Measurements from ENCODE around the gene CLASP2. TPM values are rescaled to one million over a fixed set of nuclear protein-coding genes. Genes with fewer than 3 reads are reported as not detected.
A peak's percentile ranks its signal among the peaks of the same experiment; 100 is the strongest.

Gene CLASP2
- total and polyA plus RNA-seq, 7 experiments from 2014 or later, result 7.4 to 83.8 (median 70.5) TPM

DNA sequence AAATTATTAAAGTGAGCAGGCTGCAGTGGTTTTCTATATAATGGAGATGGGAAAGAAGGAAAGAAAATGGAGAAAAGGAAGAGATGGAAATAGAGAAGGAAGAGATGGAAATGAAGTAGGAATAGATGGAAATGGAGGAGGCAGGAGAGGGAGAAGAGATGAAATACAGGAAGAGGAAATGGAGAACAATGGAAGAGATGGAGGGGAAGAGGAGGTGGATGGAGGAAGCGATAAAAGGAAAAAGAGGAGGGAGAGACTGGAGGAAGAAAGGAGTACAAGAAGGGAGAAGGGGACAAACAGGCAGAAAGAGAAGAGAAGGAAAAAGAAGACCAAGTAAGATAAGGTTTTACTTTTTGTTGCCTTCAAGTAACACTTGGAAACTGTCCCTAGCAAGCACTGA is 67.6 kb downstream of the CLASP2 start:
- no peaks in the 10 kb centered on the region for H3K36me3 ChIP-seq (ENCODE audit: control insufficient read depth in 2 of 3, insufficient read depth in 3 of 3, low read length in 3 of 3)
- Mint-ChIP-seq H3K27ac (peak overlapping the region in 1 of 9 donors; percentile 9), H3K4me1 (peaks cover 4 to 55% (median 30%) of the 10 kb centered on the region in 7 donors), H3K27me3 (no peaks in the 10 kb centered on the region), H3K4me3 (peak overlapping the region in 1 of 10 donors; percentile 34), H3K36me3 (peaks cover 0 to 8% (median 0%) of the 10 kb centered on the region in 5 donors), H3K9me3 (no peaks in the 10 kb centered on the region)
- ChIA-PET CTCF (no interaction called here), POLR2A (no interaction called here)
- H3K9me3 ChIP-seq (ENCODE audit: control insufficient read depth in 2 of 3, low read length in 3 of 3), result no peaks in the 10 kb centered on the region
- DNase-seq, result no peak
- no peaks in the 10 kb centered on the region for H3K27me3 ChIP-seq (ENCODE audit: control insufficient read depth in 2 of 2, insufficient read depth in 2 of 2, low read length in 2 of 2)
- H3K27ac ChIP-seq (ENCODE audit: low read depth, low read length), result no peak overlapping the region
- no peak overlapping the region for H3K4me3 ChIP-seq (ENCODE audit: low read length)
- ATAC-seq, result no peak
- intact Hi-C loops (cut with micrococcal nuclease), result no loop called here
- H3K4me1 ChIP-seq (ENCODE audit: control insufficient read depth in 2 of 2, insufficient read depth in 2 of 2, low read length in 2 of 2), result peaks cover 0 to 3% of the 10 kb centered on the region in 2 donors

DNA sequence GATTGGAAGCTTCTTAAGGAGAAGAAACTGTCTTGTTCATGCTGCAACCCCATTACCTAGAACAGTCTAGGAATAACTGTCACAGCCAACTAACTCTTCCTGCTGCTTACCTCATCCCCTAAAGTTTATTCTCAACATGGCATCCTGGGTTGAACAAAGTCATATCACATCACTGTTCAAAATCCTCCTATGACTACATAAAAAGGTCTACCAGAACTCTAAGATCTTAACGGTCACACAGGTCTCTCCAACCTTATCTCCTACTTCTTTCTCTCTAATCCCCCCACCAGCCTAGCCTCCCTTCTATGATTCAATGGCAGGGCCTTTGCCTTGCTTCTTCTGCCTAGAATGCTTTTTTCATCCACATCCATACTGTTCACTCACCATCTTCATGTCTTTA is 69.3 kb downstream of the CLASP2 start:
- intact Hi-C loops (cut with micrococcal nuclease), result no loop called here
- CTCF ChIA-PET, result interaction anchor here (1.5 kb wide), 1 partner anchor 12 kb away, joined by 4 read pairs; no protein-coding TSS in a partner anchor
- no peaks in the 10 kb centered on the region for H3K9me3 Mint-ChIP-seq

DNA sequence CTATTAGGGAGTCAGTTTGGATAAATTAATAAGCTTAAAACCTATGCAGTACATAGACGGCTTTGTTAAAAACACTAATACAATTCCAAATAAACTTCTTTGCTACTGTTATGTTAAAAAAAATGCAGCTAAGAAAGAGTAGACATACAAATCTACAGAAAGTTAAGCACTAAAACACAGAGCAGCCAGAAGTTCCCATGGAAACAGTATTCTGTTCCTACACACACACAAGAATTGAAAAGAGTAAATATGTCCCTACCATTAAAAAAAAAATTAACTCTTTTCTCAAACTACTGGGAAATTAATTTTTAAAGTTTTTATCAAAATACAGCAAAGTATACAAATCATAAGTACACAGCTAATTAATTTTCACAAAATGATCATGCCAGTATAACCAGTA is 71.6 kb downstream of the CLASP2 start:
- POLR2A ChIA-PET, result no interaction called here
- CTCF ChIA-PET, result interaction anchor here (1.1 kb wide), 1 partner anchor 10 kb away, joined by 4 read pairs; no protein-coding TSS in a partner anchor
- no peaks in the 10 kb centered on the region for H3K27me3 Mint-ChIP-seq

More for the DNA sequence above, 69.3 kb downstream of the CLASP2 start:
- H3K27me3 ChIP-seq (ENCODE audit: control insufficient read depth in 2 of 2, insufficient read depth in 2 of 2, low read length in 2 of 2), result no peaks in the 10 kb centered on the region
- no peak overlapping the region for H3K4me3 ChIP-seq (ENCODE audit: low read length)
- H3K4me1 Mint-ChIP-seq, result peaks cover 9 to 50% (median 26%) of the 10 kb centered on the region in 7 donors
- peak overlapping the region in 1 of 9 donors; percentile 12 for H3K27ac Mint-ChIP-seq
- peaks cover 0 to 11% (median 3%) of the 10 kb centered on the region in 5 donors for H3K36me3 Mint-ChIP-seq
- H3K9me3 ChIP-seq (ENCODE audit: control insufficient read depth in 2 of 3, low read length in 3 of 3), result no peaks in the 10 kb centered on the region
- no peaks in the 10 kb centered on the region for H3K27me3 Mint-ChIP-seq
- H3K27ac ChIP-seq (ENCODE audit: low read depth, low read length), result no peak overlapping the region
- DNase-seq, result no peak
- POLR2A ChIA-PET, result no interaction called here
- H3K4me1 ChIP-seq (ENCODE audit: control insufficient read depth in 2 of 2, insufficient read depth in 2 of 2, low read length in 2 of 2), result peaks cover 0 to 7% of the 10 kb centered on the region in 2 donors
- no peak overlapping the region for H3K4me3 Mint-ChIP-seq
- H3K36me3 ChIP-seq (ENCODE audit: control insufficient read depth in 2 of 3, insufficient read depth in 3 of 3, low read length in 3 of 3), result no peaks in the 10 kb centered on the region
- no peak for ATAC-seq

DNA sequence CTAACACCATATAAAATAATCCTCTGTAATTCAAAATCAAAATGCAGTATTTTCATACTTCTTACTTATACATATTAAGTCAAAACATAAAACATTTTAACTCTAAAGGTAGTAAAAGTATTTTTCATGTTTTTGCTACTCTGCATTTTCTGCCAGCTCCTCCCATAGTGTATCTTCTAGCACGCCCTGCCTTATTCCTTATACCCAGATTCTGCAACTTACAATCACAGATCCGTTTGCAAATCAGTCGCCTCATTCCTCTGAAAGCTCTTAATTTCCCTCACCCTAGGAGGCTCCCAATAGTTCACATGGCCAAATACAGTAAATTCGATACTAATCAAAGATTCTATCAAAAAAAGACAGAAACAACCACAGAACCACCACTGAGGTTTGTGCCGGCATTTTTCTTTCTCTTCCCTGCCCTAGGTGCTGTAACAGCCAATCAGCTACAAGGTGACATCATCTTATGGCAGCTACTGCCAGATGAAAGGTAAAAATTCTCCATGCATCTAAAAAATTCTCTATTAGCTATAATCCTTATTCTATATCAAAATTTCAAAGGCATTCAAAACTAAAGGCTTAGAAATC is 72.9 kb downstream of the CLASP2 start:
- no peaks in the 10 kb centered on the region for H3K9me3 ChIP-seq (ENCODE audit: control insufficient read depth in 2 of 3, low read length in 3 of 3)
- intact Hi-C loops (cut with micrococcal nuclease), result loop anchor here in 1 of 2 donors (2.0 kb wide), 1 partner anchor 74 kb away; the partner anchor contains the start of gene CLASP2
- DNase-seq, result peak in 7 of 9 donors; percentile 26 to 59 (median 41)
- no peaks in the 10 kb centered on the region for H3K27me3 ChIP-seq (ENCODE audit: control insufficient read depth in 2 of 2, insufficient read depth in 2 of 2, low read length in 2 of 2)
- H3K27ac ChIP-seq (ENCODE audit: low read depth, low read length), result peak overlapping the region; percentile 29
- ATAC-seq, result peak; percentile 93
- H3K36me3 ChIP-seq (ENCODE audit: control insufficient read depth in 2 of 3, insufficient read depth in 3 of 3, low read length in 3 of 3), result no peaks in the 10 kb centered on the region
- H3K27ac Mint-ChIP-seq, result peak overlapping the region in 7 of 9 donors; percentile 6 to 75 (median 35)
- H3K27me3 Mint-ChIP-seq, result no peaks in the 10 kb centered on the region
- CTCF ChIA-PET, result interaction anchor here (0.6 to 1.2 kb wide), 3 partner anchors 8 to 336 kb away, joined by 3 read pairs; no protein-coding TSS in a partner anchor
- peaks cover 0 to 11% (median 3%) of the 10 kb centered on the region in 5 donors for H3K36me3 Mint-ChIP-seq
- POLR2A ChIA-PET, result interaction anchor here (0.6 to 0.9 kb wide), 2 partner anchors 13 to 14 kb away, joined by 3 read pairs; no protein-coding TSS in a partner anchor
- peaks cover 0 to 7% of the 10 kb centered on the region in 2 donors for H3K4me1 ChIP-seq (ENCODE audit: control insufficient read depth in 2 of 2, insufficient read depth in 2 of 2, low read length in 2 of 2)
- H3K4me3 Mint-ChIP-seq, result peak overlapping the region; percentile 55 to 90 (median 81)
- H3K4me3 ChIP-seq (ENCODE audit: low read length), result peak overlapping the region; percentile 38
- H3K4me1 Mint-ChIP-seq, result peaks cover 11 to 26% (median 11%) of the 10 kb centered on the region in 7 donors
- H3K9me3 Mint-ChIP-seq, result no peaks in the 10 kb centered on the region

More for the DNA sequence above, 71.6 kb downstream of the CLASP2 start:
- Histone ChIP-seq H3K36me3 (ENCODE audit: control insufficient read depth in 2 of 3, insufficient read depth in 3 of 3, low read length in 3 of 3) (no peaks in the 10 kb centered on the region), H3K4me1 (ENCODE audit: control insufficient read depth in 2 of 2, insufficient read depth in 2 of 2, low read length in 2 of 2) (peaks cover 0 to 7% of the 10 kb centered on the region in 2 donors), H3K27ac (ENCODE audit: low read depth, low read length) (no peak overlapping the region), H3K27me3 (ENCODE audit: control insufficient read depth in 2 of 2, insufficient read depth in 2 of 2, low read length in 2 of 2) (no peaks in the 10 kb centered on the region), H3K9me3 (ENCODE audit: control insufficient read depth in 2 of 3, low read length in 3 of 3) (no peaks in the 10 kb centered on the region), H3K4me3 (ENCODE audit: low read length) (no peak overlapping the region)
- Mint-ChIP-seq H3K4me3 (no peak overlapping the region), H3K9me3 (no peaks in the 10 kb centered on the region), H3K27ac (no peak overlapping the region), H3K4me1 (peaks cover 11 to 32% (median 17%) of the 10 kb centered on the region in 7 donors), H3K36me3 (peaks cover 0 to 15% (median 3%) of the 10 kb centered on the region in 5 donors)
- no peak for DNase-seq
- ATAC-seq, result no peak
- intact Hi-C loops (cut with micrococcal nuclease), result no loop called here

DNA sequence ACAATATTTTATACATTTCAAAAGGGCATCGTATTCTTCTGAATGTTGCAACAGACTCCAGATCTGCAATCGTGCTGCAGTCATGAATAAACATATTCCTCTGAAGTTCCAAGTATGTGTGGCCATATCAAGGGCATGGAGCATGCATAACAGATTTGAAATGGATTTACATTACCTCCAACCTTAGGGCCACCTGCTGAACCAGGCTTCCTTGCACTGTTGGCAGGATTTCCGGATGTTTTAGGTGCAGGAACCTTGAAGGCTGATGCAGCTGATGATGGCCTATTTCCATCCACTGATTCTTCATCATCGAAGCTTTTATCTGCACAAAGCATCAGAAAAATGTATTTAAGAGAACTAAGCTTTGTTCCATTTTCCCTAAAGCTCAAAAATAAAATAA is 73.5 kb downstream of the CLASP2 start:
- no peak overlapping the region for H3K4me3 Mint-ChIP-seq
- ATAC-seq (no peak), DNase-seq (no peak)
- H3K27me3 Mint-ChIP-seq, result no peaks in the 10 kb centered on the region
- POLR2A ChIA-PET, result interaction anchor here (0.6 to 0.9 kb wide), 2 partner anchors 13 to 15 kb away, joined by 3 read pairs; no protein-coding TSS in a partner anchor
- peaks cover 0 to 11% (median 3%) of the 10 kb centered on the region in 5 donors for H3K36me3 Mint-ChIP-seq
- Histone ChIP-seq H3K9me3 (ENCODE audit: control insufficient read depth in 2 of 3, low read length in 3 of 3) (no peaks in the 10 kb centered on the region), H3K27me3 (ENCODE audit: control insufficient read depth in 2 of 2, insufficient read depth in 2 of 2, low read length in 2 of 2) (no peaks in the 10 kb centered on the region), H3K4me3 (ENCODE audit: low read length) (no peak overlapping the region), H3K27ac (ENCODE audit: low read depth, low read length) (no peak overlapping the region), H3K4me1 (ENCODE audit: control insufficient read depth in 2 of 2, insufficient read depth in 2 of 2, low read length in 2 of 2) (peaks cover 0 to 7% of the 10 kb centered on the region in 2 donors), H3K36me3 (ENCODE audit: control insufficient read depth in 2 of 3, insufficient read depth in 3 of 3, low read length in 3 of 3) (no peaks in the 10 kb centered on the region)
- H3K4me1 Mint-ChIP-seq, result peaks cover 10 to 20% (median 14%) of the 10 kb centered on the region in 7 donors
- CTCF ChIA-PET, result interaction anchor here (0.6 to 1.2 kb wide), 2 partner anchors 8 to 335 kb away, joined by 3 read pairs; no protein-coding TSS in a partner anchor
- intact Hi-C loops (cut with micrococcal nuclease), result loop anchor here in 1 of 2 donors (2.0 kb wide), 1 partner anchor 74 kb away; the partner anchor contains the start of gene CLASP2
- no peak overlapping the region for H3K27ac Mint-ChIP-seq
- H3K9me3 Mint-ChIP-seq, result no peaks in the 10 kb centered on the region

DNA sequence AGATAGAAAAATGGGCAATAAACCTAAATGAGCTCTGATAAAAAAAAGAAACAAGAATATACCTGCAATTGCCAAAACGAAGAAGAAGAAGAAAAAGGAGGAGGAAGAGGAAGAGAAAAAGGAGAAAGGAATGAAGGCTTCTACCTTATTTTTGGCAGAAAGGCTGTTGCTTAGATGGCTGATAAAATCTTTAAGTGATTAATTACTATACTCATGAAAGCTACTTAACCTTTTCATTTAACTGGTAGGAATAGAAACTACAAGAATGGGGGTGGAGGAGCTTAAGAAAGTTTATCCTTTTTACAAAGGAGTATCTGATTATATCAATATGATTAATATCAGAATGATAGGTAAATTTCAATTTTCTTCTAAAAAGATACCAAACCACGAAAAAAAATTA is 75.2 kb downstream of the CLASP2 start:
- Mint-ChIP-seq H3K27me3 (no peaks in the 10 kb centered on the region), H3K36me3 (peaks cover 0 to 11% (median 2%) of the 10 kb centered on the region in 5 donors), H3K9me3 (no peaks in the 10 kb centered on the region), H3K27ac (no peak overlapping the region), H3K4me1 (peaks cover 9 to 14% (median 12%) of the 10 kb centered on the region in 7 donors), H3K4me3 (no peak overlapping the region)
- ChIA-PET POLR2A (no interaction called here), CTCF (no interaction called here)
- no peaks in the 10 kb centered on the region for H3K9me3 ChIP-seq (ENCODE audit: control insufficient read depth in 2 of 3, low read length in 3 of 3)
- peaks cover 0 to 4% (median 0%) of the 10 kb centered on the region in 3 experiments for H3K36me3 ChIP-seq (ENCODE audit: control insufficient read depth in 2 of 3, insufficient read depth in 3 of 3, low read length in 3 of 3)
- H3K4me1 ChIP-seq (ENCODE audit: control insufficient read depth in 2 of 2, insufficient read depth in 2 of 2, low read length in 2 of 2), result peaks cover 0 to 7% of the 10 kb centered on the region in 2 donors
- ATAC-seq (no peak), DNase-seq (no peak)
- H3K27me3 ChIP-seq (ENCODE audit: control insufficient read depth in 2 of 2, insufficient read depth in 2 of 2, low read length in 2 of 2), result no peaks in the 10 kb centered on the region
- no peak overlapping the region for H3K27ac ChIP-seq (ENCODE audit: low read depth, low read length)
- H3K4me3 ChIP-seq (ENCODE audit: low read length), result no peak overlapping the region
- intact Hi-C loops (cut with micrococcal nuclease), result no loop called here
